ENCODE data around the gene CCDC54. TPM values are rescaled to one million over a fixed set of nuclear protein-coding genes. Genes with fewer than 3 reads are reported as not detected.
"Not testable (repeated sequence)": the region's sequence is repeated elsewhere in the genome, so short reads cannot be mapped to it uniquely, and the experiment has no call there.

CCDC54 gene
- total RNA-seq, result 1 to 10 TPM in 1 of 2 donors, not detected in 1; 5.4 TPM

- Histone ChIP-seq H3K9me3 (no peaks in the 10 kb centered on the region), H3K27me3 (replicated peaks; ENCODE audit: insufficient read depth) (no peaks in the 10 kb centered on the region), H3K4me3 (no peak within 1 kb of the TSS), H3K27ac (no peak within 1 kb of the TSS), H3K4me1 (replicated peaks) (no peaks in the 10 kb centered on the region), H3K36me3 (no peaks in the 10 kb centered on the region)
- no peak for TF ChIP-seq POLR2A (IDR thresholded peaks at IDR 0.05)
- no peak for TF ChIP-seq POLR2AphosphoS5 (IDR thresholded peaks at IDR 0.05)
- TF ChIP-seq CTCF (IDR thresholded peaks at IDR 0.05), result no peak
- intact Hi-C loops (cut with DNase I), result no loop called here
- DNase-seq (ENCODE audit: low spot score), result no peak
These were observed at the start of gene CCDC54 for GRCh38 chr3:107377151-107377550. TSS of gene CCDC54 (plus strand) at chr3:107377439. CDS start at chr3:107377588, 149 bp downstream.

- TF ChIP-seq POLR2AphosphoS5 (IDR thresholded peaks at IDR 0.05) (no peak), CTCF (IDR thresholded peaks at IDR 0.05) (no peak), POLR2A (IDR thresholded peaks at IDR 0.05) (no peak)
- Histone ChIP-seq H3K9me3 (no peaks in the 10 kb centered on the region), H3K27me3 (replicated peaks; ENCODE audit: insufficient read depth) (no peaks in the 10 kb centered on the region), H3K4me3 (no peak overlapping the region), H3K27ac (no peak overlapping the region), H3K36me3 (no peaks in the 10 kb centered on the region), H3K4me1 (replicated peaks) (no peaks in the 10 kb centered on the region)
- WGBS, result 91% methylated on average over 2 of the region's 2 CpGs
- intact Hi-C loops (cut with DNase I), result no loop called here
- DNase-seq (ENCODE audit: low spot score), result no peak
These were observed 49.2 kb upstream of the CCDC54 start for GRCh38 chr3:107328069-107328468.

- 94% methylated on average over 5 of the region's 5 CpGs for WGBS
- Histone ChIP-seq H3K36me3 (no peaks in the 10 kb centered on the region), H3K9me3 (no peaks in the 10 kb centered on the region), H3K4me1 (replicated peaks) (no peaks in the 10 kb centered on the region), H3K27me3 (replicated peaks; ENCODE audit: insufficient read depth) (no peaks in the 10 kb centered on the region), H3K27ac (no peak overlapping the region), H3K4me3 (no peak overlapping the region)
- DNase-seq (ENCODE audit: low spot score), result no peak
- intact Hi-C loops (cut with DNase I), result no loop called here
- no peak for TF ChIP-seq CTCF (IDR thresholded peaks at IDR 0.05)
- TF ChIP-seq POLR2AphosphoS5 (IDR thresholded peaks at IDR 0.05), result no peak
- no peak for TF ChIP-seq POLR2A (IDR thresholded peaks at IDR 0.05)
These were observed 48.2 kb upstream of the CCDC54 start for GRCh38 chr3:107329088-107329487.

- H3K36me3 ChIP-seq; H3K9me3 ChIP-seq; H3K4me1 ChIP-seq (replicated peaks); DNase-seq (ENCODE audit: low spot score); H3K27ac ChIP-seq; intact Hi-C loops (cut with DNase I); H3K4me3 ChIP-seq; H3K27me3 ChIP-seq (replicated peaks; ENCODE audit: insufficient read depth): not testable (repeated sequence)
- 96% methylated on average over 3 of the region's 3 CpGs for WGBS
These were observed 37.5 kb upstream of the CCDC54 start for GRCh38 chr3:107339690-107340089.

- Histone ChIP-seq H3K4me1 (replicated peaks) (no peaks in the 10 kb centered on the region), H3K36me3 (no peaks in the 10 kb centered on the region), H3K9me3 (no peaks in the 10 kb centered on the region), H3K27ac (no peak overlapping the region), H3K27me3 (replicated peaks; ENCODE audit: insufficient read depth) (no peaks in the 10 kb centered on the region), H3K4me3 (no peak overlapping the region)
- no peak for DNase-seq (ENCODE audit: low spot score)
- TF ChIP-seq POLR2A (IDR thresholded peaks at IDR 0.05) (no peak), CTCF (IDR thresholded peaks at IDR 0.05) (no peak), POLR2AphosphoS5 (IDR thresholded peaks at IDR 0.05) (no peak)
- intact Hi-C loops (cut with DNase I), result no loop called here
These were observed 32.5 kb upstream of the CCDC54 start for GRCh38 chr3:107344722-107345121.

All from prostate gland (tissue), 2 donors.